ENCODE results near the gene MYO3B.

DNA sequence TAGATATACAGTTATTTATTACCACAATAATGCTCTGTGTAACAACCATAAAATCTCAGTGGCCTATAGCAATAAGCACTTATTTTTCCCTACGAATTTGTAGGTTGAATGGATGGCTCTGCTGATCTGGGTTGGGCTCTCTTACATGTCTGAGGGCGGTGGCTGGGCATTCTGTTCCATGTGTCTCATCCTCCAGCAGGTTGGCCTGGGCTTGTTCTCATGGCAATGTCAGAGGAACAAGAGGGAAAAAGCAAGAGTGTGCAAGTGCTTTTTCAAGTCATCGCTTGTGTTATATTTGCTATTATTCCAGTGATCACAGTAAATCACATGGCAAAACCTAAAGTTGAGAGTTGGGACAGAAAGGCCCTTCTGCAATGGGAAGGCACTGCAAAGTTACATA lies 30.4 kb upstream of the MYO3B start:
- TF ChIP-seq POLR2A (IDR thresholded peaks at IDR 0.05; ENCODE audit: low read depth, low read length) (no peak), POLR2AphosphoS5 (IDR thresholded peaks at IDR 0.05; ENCODE audit: insufficient read depth, low read depth, low read length) (no peak), EZH2 (IDR thresholded peaks at IDR 0.05; ENCODE audit: borderline replicate concordance, low read depth, low read length, severe bottlenecking) (no peak), MYC (IDR thresholded peaks at IDR 0.05; ENCODE audit: low read depth, low read length) (no peak)
- TF ChIP-seq, protein P1, sequence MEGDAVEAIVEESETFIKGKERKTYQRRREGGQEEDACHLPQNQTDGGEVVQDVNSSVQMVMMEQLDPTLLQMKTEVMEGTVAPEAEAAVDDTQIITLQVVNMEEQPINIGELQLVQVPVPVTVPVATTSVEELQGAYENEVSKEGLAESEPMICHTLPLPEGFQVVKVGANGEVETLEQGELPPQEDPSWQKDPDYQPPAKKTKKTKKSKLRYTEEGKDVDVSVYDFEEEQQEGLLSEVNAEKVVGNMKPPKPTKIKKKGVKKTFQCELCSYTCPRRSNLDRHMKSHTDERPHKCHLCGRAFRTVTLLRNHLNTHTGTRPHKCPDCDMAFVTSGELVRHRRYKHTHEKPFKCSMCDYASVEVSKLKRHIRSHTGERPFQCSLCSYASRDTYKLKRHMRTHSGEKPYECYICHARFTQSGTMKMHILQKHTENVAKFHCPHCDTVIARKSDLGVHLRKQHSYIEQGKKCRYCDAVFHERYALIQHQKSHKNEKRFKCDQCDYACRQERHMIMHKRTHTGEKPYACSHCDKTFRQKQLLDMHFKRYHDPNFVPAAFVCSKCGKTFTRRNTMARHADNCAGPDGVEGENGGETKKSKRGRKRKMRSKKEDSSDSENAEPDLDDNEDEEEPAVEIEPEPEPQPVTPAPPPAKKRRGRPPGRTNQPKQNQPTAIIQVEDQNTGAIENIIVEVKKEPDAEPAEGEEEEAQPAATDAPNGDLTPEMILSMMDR (IDR thresholded peaks at IDR 0.05; ENCODE audit: extremely low read depth in 1 of 2, insufficient read depth in 1 of 2, low read depth in 1 of 2, low read length in 2 of 2): no peak
- TF ChIP-seq, protein P2, sequence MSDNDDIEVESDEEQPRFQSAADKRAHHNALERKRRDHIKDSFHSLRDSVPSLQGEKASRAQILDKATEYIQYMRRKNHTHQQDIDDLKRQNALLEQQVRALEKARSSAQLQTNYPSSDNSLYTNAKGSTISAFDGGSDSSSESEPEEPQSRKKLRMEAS (IDR thresholded peaks at IDR 0.05; ENCODE audit: insufficient read depth, insufficient read length): no peak
